Fibroblast of skin of left biceps (primary cell): ENCODE results near the gene LNX1.
"Not testable (repeated sequence)": the region's sequence is repeated elsewhere in the genome, so short reads cannot be mapped to it uniquely, and the experiment has no call there.

Experiments used
- DNase-seq, 2 experiments: peaks; one replicate each; pipeline ENCODE4 v3.0.0-alpha.2; 2013; ENCODE audit warnings: low read depth in 2 of 2

LNX1 gene

GRCh38 chr4:53497487-53498244 lies 93.6 kb downstream of the LNX1 start:
- DNase-seq, result no peak

- no peak for DNase-seq
Observed at GRCh38 chr4:53494851-53495250, 96.4 kb downstream of the LNX1 start.

- DNase-seq, result peak; percentile 91 to 94
Observed at GRCh38 chr4:53490965-53491622, 100.2 kb downstream of the LNX1 start.

GRCh38 chr4:53490161-53490956 lies 100.9 kb downstream of the LNX1 start:
- DNase-seq, result peak; percentile 79 to 86

- no peak for DNase-seq
Observed at GRCh38 chr4:53489279-53489889, 101.9 kb downstream of the LNX1 start.

GRCh38 chr4:53487766-53488165 lies 103.5 kb downstream of the LNX1 start:
- no peak for DNase-seq

- DNase-seq, result no peak
Observed at GRCh38 chr4:53485658-53486040, 105.6 kb downstream of the LNX1 start.

- DNase-seq, result no peak
Observed at GRCh38 chr4:53484911-53485657, 106.2 kb downstream of the LNX1 start.

- no peak for DNase-seq
Observed at GRCh38 chr4:53483250-53483649, 108.0 kb downstream of the LNX1 start.

- DNase-seq, result no peak
Observed at GRCh38 chr4:53481586-53481985, 109.7 kb downstream of the LNX1 start.

GRCh38 chr4:53480909-53481308 lies 110.4 kb downstream of the LNX1 start:
- DNase-seq, result no peak

GRCh38 chr4:53479736-53480525 lies 111.4 kb downstream of the LNX1 start:
- peak in 1 of 2 experiments; percentile 55 for DNase-seq

GRCh38 chr4:53478671-53479456 lies 112.4 kb downstream of the LNX1 start:
- DNase-seq, result peak; percentile 71 to 80

- no peak for DNase-seq
Observed at GRCh38 chr4:53477636-53478035, 113.7 kb downstream of the LNX1 start.

GRCh38 chr4:53477038-53477565 lies 114.2 kb downstream of the LNX1 start:
- DNase-seq, result no peak

- DNase-seq, result peak; percentile 96 to 97
Observed at GRCh38 chr4:53476232-53477037, 114.9 kb downstream of the LNX1 start.

GRCh38 chr4:53466576-53466975 lies 124.7 kb downstream of the LNX1 start:
- not testable (repeated sequence) for DNase-seq

GRCh38 chr4:53465891-53466290 lies 125.4 kb downstream of the LNX1 start:
- no peak for DNase-seq

- no peak for DNase-seq
Observed at GRCh38 chr4:53465281-53465680, 126.0 kb downstream of the LNX1 start.
